Muscle of leg (tissue), 11 donors: Measurements from ENCODE around the gene ARHGAP22. TPM values are rescaled to one million over a fixed set of nuclear protein-coding genes. Genes with fewer than 3 reads are reported as not detected.

Experiments
- DNase-seq: peaks from one replicate; pipeline ENCODE4 v3.0.0; 2013
- H3K27ac ChIP-seq: one replicate; pipeline ENCODE4 v1.5.1; 2013; ENCODE audit warnings: mild to moderate bottlenecking, low read length, control low read depth
- H3K27me3 ChIP-seq: one replicate; pipeline ENCODE4 v1.6.1; 2013; ENCODE audit warnings: low read length; ENCODE audit not compliant: control insufficient read depth, insufficient read depth
- H3K36me3 ChIP-seq: one replicate; pipeline ENCODE4 v1.6.1; 2013; ENCODE audit warnings: low read length; ENCODE audit not compliant: control insufficient read depth, insufficient read depth
- H3K4me1 ChIP-seq: one replicate; pipeline ENCODE4 v1.6.1; 2013; ENCODE audit warnings: low read length; ENCODE audit not compliant: control insufficient read depth, insufficient read depth
- H3K4me3 ChIP-seq: one replicate; pipeline ENCODE4 v1.5.1; 2013; ENCODE audit warnings: low read length, control low read depth
- H3K9me3 ChIP-seq: replicated peaks from 2 replicates; pipeline ENCODE4 v1.6.1; 2013; ENCODE audit warnings: low read depth, low read length; ENCODE audit not compliant: control insufficient read depth
- WGBS: methylation state at CpG from one replicate; pipeline ENCODE4 v1.1.5; 2013; ENCODE audit warnings: missing lambda C conversion rate; ENCODE audit not compliant: insufficient coverage; 5-methylcytosine and 5-hydroxymethylcytosine counted together
- polyA plus RNA-seq, 8 donors: library from polyadenylated mRNA; unstranded; fragments of 120-200 nt; gene quantifications; one replicate each; pipeline versions ENCODE4 v1.2.1 to v1.2.3, GENCODE V29; 2013; ENCODE audit warnings: inconsistent platforms in 1 of 8, low replicate concordance in 1 of 8; ENCODE audit not compliant: insufficient read length in 8 of 8, insufficient read depth in 1 of 8
- total RNA-seq: library from RNA; stranded (reverse); fragments of 120-200 nt; gene quantifications from one replicate; pipeline ENCODE4 v1.2.4, GENCODE V29; 2013

The ARHGAP22 gene
- total and polyA plus RNA-seq, 9 donors, result 0.72 to 3.0 (median 1.2) TPM

GRCh38 chr10:48478980-48479811 lies 125.7 kb downstream of the ARHGAP22 start:
- WGBS, result 85% methylated on average over 25 of the region's 30 CpGs
- Histone ChIP-seq H3K27me3 (peaks cover 2% of the 10 kb centered on the region), H3K36me3 (no peaks in the 10 kb centered on the region), H3K4me1 (no peaks in the 10 kb centered on the region), H3K27ac (no peak overlapping the region), H3K9me3 (no peaks in the 10 kb centered on the region), H3K4me3 (no peak overlapping the region)
- DNase-seq, result no peak

GRCh38 chr10:48478469-48478868 lies 126.4 kb downstream of the ARHGAP22 start:
- H3K4me1 ChIP-seq, result no peaks in the 10 kb centered on the region
- no peak overlapping the region for H3K4me3 ChIP-seq
- H3K36me3 ChIP-seq, result no peaks in the 10 kb centered on the region
- H3K27ac ChIP-seq, result no peak overlapping the region
- whole genome bisulfite sequencing, result 87% methylated on average over 5 of the region's 5 CpGs
- peaks cover 2% of the 10 kb centered on the region for H3K27me3 ChIP-seq
- DNase-seq, result no peak
- H3K9me3 ChIP-seq, result no peaks in the 10 kb centered on the region

GRCh38 chr10:48477616-48478015 lies 127.3 kb downstream of the ARHGAP22 start:
- Histone ChIP-seq H3K4me1 (no peaks in the 10 kb centered on the region), H3K27me3 (peaks cover 2% of the 10 kb centered on the region), H3K4me3 (no peak overlapping the region), H3K9me3 (peaks cover 1% of the 10 kb centered on the region), H3K27ac (no peak overlapping the region), H3K36me3 (no peaks in the 10 kb centered on the region)
- WGBS, result no CpG with 5 or more reads among the region's 4 CpGs
- DNase-seq, result no peak

- H3K27ac ChIP-seq, result no peak overlapping the region
- H3K4me3 ChIP-seq, result no peak overlapping the region
- H3K4me1 ChIP-seq, result no peaks in the 10 kb centered on the region
- peaks cover 3% of the 10 kb centered on the region for H3K9me3 ChIP-seq
- H3K27me3 ChIP-seq, result peaks cover 2% of the 10 kb centered on the region
- no peaks in the 10 kb centered on the region for H3K36me3 ChIP-seq
- no peak for DNase-seq
Measured at GRCh38 chr10:48477141-48477540, 127.7 kb downstream of the ARHGAP22 start.

GRCh38 chr10:48476279-48476982 lies 128.4 kb downstream of the ARHGAP22 start:
- no peaks in the 10 kb centered on the region for H3K36me3 ChIP-seq
- no peaks in the 10 kb centered on the region for H3K4me1 ChIP-seq
- H3K4me3 ChIP-seq, result no peak overlapping the region
- peaks cover 3% of the 10 kb centered on the region for H3K9me3 ChIP-seq
- H3K27me3 ChIP-seq, result peaks cover 2% of the 10 kb centered on the region
- no peak overlapping the region for H3K27ac ChIP-seq
- WGBS, result 35% methylated on average over 7 of the region's 9 CpGs
- no peak for DNase-seq

GRCh38 chr10:48475943-48476278 lies 129.0 kb downstream of the ARHGAP22 start:
- Histone ChIP-seq H3K36me3 (no peaks in the 10 kb centered on the region), H3K27me3 (peaks cover 2% of the 10 kb centered on the region), H3K9me3 (peaks cover 3% of the 10 kb centered on the region), H3K4me1 (no peaks in the 10 kb centered on the region), H3K4me3 (no peak overlapping the region), H3K27ac (no peak overlapping the region)
- 69% methylated on average over 4 of the region's 4 CpGs for WGBS
- DNase-seq, result no peak

GRCh38 chr10:48474765-48475365 lies 130.0 kb downstream of the ARHGAP22 start:
- H3K4me1 ChIP-seq, result peaks cover 7% of the 10 kb centered on the region
- WGBS, result 86% methylated on average over 1 of the region's 3 CpGs

GRCh38 chr10:48473704-48474103 lies 131.2 kb downstream of the ARHGAP22 start:
- WGBS, result 81% methylated on average over 2 of the region's 5 CpGs
- peaks cover 3% of the 10 kb centered on the region for H3K9me3 ChIP-seq
- no peak overlapping the region for H3K4me3 ChIP-seq
- H3K36me3 ChIP-seq, result no peaks in the 10 kb centered on the region
- DNase-seq, result no peak
- peaks cover 7% of the 10 kb centered on the region for H3K4me1 ChIP-seq
- H3K27ac ChIP-seq, result no peak overlapping the region
- H3K27me3 ChIP-seq, result peaks cover 4% of the 10 kb centered on the region

More at GRCh38 chr10:48474765-48475365, 130.0 kb downstream of the ARHGAP22 start:
- no peak overlapping the region for H3K27ac ChIP-seq
- no peak overlapping the region for H3K4me3 ChIP-seq
- no peak for DNase-seq
- peaks cover 2% of the 10 kb centered on the region for H3K27me3 ChIP-seq
- peaks cover 3% of the 10 kb centered on the region for H3K9me3 ChIP-seq
- no peaks in the 10 kb centered on the region for H3K36me3 ChIP-seq

- DNase-seq, result no peak
- Histone ChIP-seq H3K27ac (no peak overlapping the region), H3K9me3 (peaks cover 3% of the 10 kb centered on the region), H3K4me1 (peaks cover 7% of the 10 kb centered on the region), H3K36me3 (no peaks in the 10 kb centered on the region), H3K4me3 (no peak overlapping the region), H3K27me3 (peaks cover 4% of the 10 kb centered on the region)
- no CpG with 5 or more reads among the region's 3 CpGs for WGBS
Measured at GRCh38 chr10:48472501-48473069, 132.3 kb downstream of the ARHGAP22 start.
